Lung (tissue), 12 donors: ENCODE measurements around the gene DUSP14. TPM values are rescaled to one million over a fixed set of nuclear protein-coding genes. Genes with fewer than 3 reads are reported as not detected.

ENCODE experiments used
- ATAC-seq: fragments of 200-7000 bp; cut with Tn5 transposase; one replicate; pipeline ENCODE4 v1.9.1; 2020; ENCODE audit warnings: moderate number of reproducible peaks; ENCODE audit not compliant: insufficient read depth, low FRiP score
- DNase-seq, 3 donors: peaks; one replicate each; pipeline ENCODE4 v3.0.0-alpha.2; 2013 to 2017
- H3K27ac ChIP-seq, 2 donors: one replicate each; pipeline ENCODE4 v1.5.1; 2013; ENCODE audit warnings: mild to moderate bottlenecking in 2 of 2, moderate library complexity in 2 of 2, control low read depth in 1 of 2, inconsistent platforms in 1 of 2, low read depth in 1 of 2, low read length in 1 of 2
- H3K27me3 ChIP-seq, 3 donors: one replicate each; pipeline ENCODE4 v1.5.1; 2013; ENCODE audit warnings: low read length in 2 of 3; ENCODE audit not compliant: control insufficient read depth in 3 of 3, insufficient read depth in 3 of 3
- H3K36me3 ChIP-seq, 4 donors: one replicate each; pipeline ENCODE4 v1.5.1; 2013; ENCODE audit warnings: low read length in 4 of 4, mild to moderate bottlenecking in 1 of 4, moderate library complexity in 1 of 4; ENCODE audit not compliant: control insufficient read depth in 4 of 4, insufficient read depth in 4 of 4
- H3K4me1 ChIP-seq, 5 donors: one replicate each; pipeline ENCODE4 v1.5.1; 2013; ENCODE audit warnings: low read length in 5 of 5, mild to moderate bottlenecking in 2 of 5, moderate library complexity in 1 of 5; ENCODE audit not compliant: control insufficient read depth in 5 of 5, insufficient read depth in 5 of 5
- H3K4me3 ChIP-seq: one replicate; pipeline ENCODE4 v1.5.1; 2013; ENCODE audit warnings: mild to moderate bottlenecking, control low read depth, moderate library complexity
- H3K9ac ChIP-seq, 2 donors: one replicate each; pipeline ENCODE4 v1.5.1; 2013; ENCODE audit warnings: low read length in 2 of 2, control low read depth in 1 of 2; ENCODE audit not compliant: insufficient read depth in 1 of 2
- H3K9me3 ChIP-seq, 4 donors: one replicate each; pipeline ENCODE4 v1.5.1; 2013; ENCODE audit warnings: low read length in 3 of 4, mild to moderate bottlenecking in 1 of 4, moderate library complexity in 1 of 4; ENCODE audit not compliant: control insufficient read depth in 4 of 4, insufficient read depth in 3 of 4
- CTCF ChIP-seq: IDR thresholded peaks from 2 replicates; pipeline ENCODE4 v1.5.1; 2012; ENCODE audit warnings: mild to moderate bottlenecking; ENCODE audit errors: control extremely low read depth, extremely low read depth
- WGBS, 2 donors: extraction: QIAGEN DNeasy Blood & Tissue Kit; methylation state at CpG; one replicate each; pipeline ENCODE4 v1.1.7; 2013; 5-methylcytosine and 5-hydroxymethylcytosine counted together
- polyA plus RNA-seq, 2 donors: library from polyadenylated mRNA; stranded (reverse); fragments of 200-250 nt; gene quantifications; one replicate each; pipeline ENCODE4 v1.2.1, GENCODE V29; 2013
- total RNA-seq, 2 donors: library from RNA; depleted of rRNA in 1 of 2; stranded (reverse); fragments of >200 nt in 1 of 2; gene quantifications; one replicate each; pipeline ENCODE4 v1.2.1, GENCODE V29; 2014 to 2021
- donor health status: control.
- donor health status: control.
- donor health status: Bipolar disorder and iron deficiency.
- donor health status: healthy.
- donor health status: DM: yes; HTN: yes; CAD: no.

Gene DUSP14
- total and polyA plus RNA-seq, 4 donors, result 7.4 to 15.7 (median 10.4) TPM

- no peak overlapping the region for H3K9ac ChIP-seq
- H3K9me3 ChIP-seq, result no peaks in the 10 kb centered on the region
- ATAC-seq, result no peak
- peaks cover 0 to 3% (median 0%) of the 10 kb centered on the region in 5 donors for H3K4me1 ChIP-seq
- DNase-seq, result no peak
- no peaks in the 10 kb centered on the region for H3K27me3 ChIP-seq
- no peak overlapping the region for H3K4me3 ChIP-seq
- TF ChIP-seq CTCF, result no peak
- no peak overlapping the region for H3K27ac ChIP-seq
- WGBS, 2 donors, result 86 to 87% methylated on average over 8 of the region's 8 CpGs
- peaks cover 4 to 44% (median 38%) of the 10 kb centered on the region in 4 donors for H3K36me3 ChIP-seq
Observed at GRCh38 chr17:37518826-37519225, 29.1 kb downstream of the DUSP14 start.

- Histone ChIP-seq H3K4me3 (no peak overlapping the region), H3K36me3 (peaks cover 4 to 47% (median 38%) of the 10 kb centered on the region in 4 donors), H3K9me3 (no peaks in the 10 kb centered on the region), H3K27me3 (no peaks in the 10 kb centered on the region), H3K27ac (no peak overlapping the region), H3K4me1 (peaks cover 0 to 3% (median 0%) of the 10 kb centered on the region in 5 donors), H3K9ac (no peak overlapping the region)
- DNase-seq (no peak), ATAC-seq (no peak)
- TF ChIP-seq CTCF, result no peak
- WGBS, 2 donors, result 51 to 78% methylated on average over 5 of the region's 5 CpGs
Observed at GRCh38 chr17:37519251-37519985, 29.7 kb downstream of the DUSP14 start.

- Histone ChIP-seq H3K9me3 (no peaks in the 10 kb centered on the region), H3K4me1 (peaks cover 0 to 3% (median 0%) of the 10 kb centered on the region in 5 donors), H3K27me3 (no peaks in the 10 kb centered on the region), H3K4me3 (no peak overlapping the region), H3K36me3 (peaks cover 4 to 48% (median 38%) of the 10 kb centered on the region in 4 donors), H3K9ac (no peak overlapping the region), H3K27ac (no peak overlapping the region)
- no peak for DNase-seq
- WGBS, 2 donors, result 88 to 90% methylated on average over 8 of the region's 8 CpGs
- ATAC-seq, result no peak
- TF ChIP-seq CTCF, result no peak
Observed at GRCh38 chr17:37520174-37520573, 30.5 kb downstream of the DUSP14 start.

GRCh38 chr17:37521821-37522220, 32.1 kb downstream of the DUSP14 start:
- no peaks in the 10 kb centered on the region for H3K27me3 ChIP-seq
- no peaks in the 10 kb centered on the region for H3K4me1 ChIP-seq
- H3K9me3 ChIP-seq, result no peaks in the 10 kb centered on the region
- TF ChIP-seq CTCF, result no peak
- ATAC-seq, result no peak
- peaks cover 4 to 44% (median 38%) of the 10 kb centered on the region in 4 donors for H3K36me3 ChIP-seq
- H3K9ac ChIP-seq, result no peak overlapping the region
- no peak overlapping the region for H3K4me3 ChIP-seq
- 93 to 95% methylated on average over 5 of the region's 5 CpGs for WGBS, 2 donors
- no peak overlapping the region for H3K27ac ChIP-seq
- no peak for DNase-seq
